HEK293 (cell line): ENCODE measurements around the gene SPX.

Experiments used
- CTCF ChIA-PET: fragments of 350-600 bp; formaldehyde crosslinking; extraction: SDS; loops from one replicate; lab custom pipeline; 2021; ENCODE audit warnings: antibody characterized with exemption; lab: Yijun Ruan, JAX
- POLR2A ChIA-PET: fragments of 300-600 bp; formaldehyde crosslinking; extraction: SDS; loops from one replicate; lab custom pipeline; 2020; ENCODE audit warnings: antibody characterized with exemption, inconsistent platforms; lab: Yijun Ruan, JAX
- H3K27ac ChIP-seq: fragments of 200-500 bp; sonication (Bioruptor generic); 2 replicates; pipeline ENCODE4 v1.5.1; 2014; ENCODE audit warnings: low read depth, low read length, control low read depth, inconsistent platforms; ENCODE audit errors: extremely low read depth
- H3K36me3 ChIP-seq, 2 experiments: fragments of 200-500 bp in 1 of 2; sonication (Bioruptor generic) in 1 of 2; 1 replicate in 1 of 2; 2 replicates in 1 of 2; pipeline ENCODE4 v1.5.1; 2014 to 2017; ENCODE audit warnings: inconsistent platforms in 2 of 2, low read length in 2 of 2; ENCODE audit not compliant: control insufficient read depth in 2 of 2, insufficient read depth in 1 of 2
- H3K4me1 ChIP-seq: fragments of 200-500 bp; sonication (Bioruptor generic); 2 replicates; pipeline ENCODE4 v1.5.1; 2014; ENCODE audit warnings: mild to moderate bottlenecking, low read length, inconsistent platforms; ENCODE audit not compliant: control insufficient read depth, insufficient read depth
- H3K4me3 ChIP-seq: 2 replicates; pipeline ENCODE4 v1.5.1; 2011; ENCODE audit warnings: low read depth, mild to moderate bottlenecking, control low read depth, low read length, moderate library complexity
- H3K9me3 ChIP-seq: fragments of 200-500 bp; sonication (Bioruptor generic); 2 replicates; pipeline ENCODE4 v1.5.1; 2014; ENCODE audit warnings: low read depth, low read length, inconsistent platforms; ENCODE audit not compliant: control insufficient read depth, insufficient read depth
- BCL11A ChIP-seq: fragments of 450-650 bp; formaldehyde crosslinking; IDR thresholded peaks from 2 replicates; pipeline ENCODE4 v1.5.1; 2016; ENCODE audit warnings: low read depth, missing biosample characterization, missing genetic modification characterization
- CTCF ChIP-seq: fragments of 450-650 bp; formaldehyde crosslinking; IDR thresholded peaks from 2 replicates; pipeline ENCODE4 v1.5.1; 2016; ENCODE audit warnings: missing biosample characterization, missing genetic modification characterization
- KLF16 ChIP-seq: fragments of 450-650 bp; formaldehyde crosslinking; IDR thresholded peaks from 2 replicates; pipeline ENCODE4 v1.5.1; 2017; ENCODE audit warnings: missing biosample characterization, missing genetic modification characterization
- KLF17 ChIP-seq: fragments of 450-650 bp; formaldehyde crosslinking; IDR thresholded peaks from 2 replicates; pipeline ENCODE4 v1.5.1; 2016; ENCODE audit warnings: missing biosample characterization, missing genetic modification characterization
- MEIS1 ChIP-seq: sonication (generic); formaldehyde crosslinking; IDR thresholded peaks from 2 replicates; pipeline ENCODE4 v1.8.1; 2022; ENCODE audit warnings: missing genetic modification reagents, mild to moderate bottlenecking, borderline replicate concordance
- WT1 ChIP-seq: fragments of 450-650 bp; formaldehyde crosslinking; IDR thresholded peaks from 2 replicates; pipeline ENCODE4 v1.5.1; 2016; ENCODE audit warnings: missing biosample characterization, missing genetic modification characterization
- YY2 ChIP-seq: fragments of 450-650 bp; formaldehyde crosslinking; IDR thresholded peaks from 2 replicates; pipeline ENCODE4 v1.5.1; 2016; ENCODE audit warnings: missing biosample characterization, missing genetic modification characterization
- ZBTB21 ChIP-seq: fragments of 450-650 bp; formaldehyde crosslinking; IDR thresholded peaks from 2 replicates; pipeline ENCODE4 v1.5.1; 2017; ENCODE audit warnings: missing biosample characterization, missing genetic modification characterization
- ZBTB7A ChIP-seq: fragments of 450-650 bp; formaldehyde crosslinking; IDR thresholded peaks from 2 replicates; pipeline ENCODE4 v1.5.1; 2016; ENCODE audit warnings: low read depth, missing biosample characterization, missing genetic modification characterization
- ZNF133 ChIP-seq: fragments of 450-650 bp; formaldehyde crosslinking; IDR thresholded peaks from 2 replicates; pipeline ENCODE4 v1.5.1; 2016; ENCODE audit warnings: missing biosample characterization, missing genetic modification characterization
- ZNF140 ChIP-seq: fragments of 450-650 bp; formaldehyde crosslinking; IDR thresholded peaks from 2 replicates; pipeline ENCODE4 v1.5.1; 2016; ENCODE audit warnings: missing biosample characterization, missing genetic modification characterization
- ZNF169 ChIP-seq: fragments of 450-650 bp; formaldehyde crosslinking; IDR thresholded peaks from 2 replicates; pipeline ENCODE4 v1.5.1; 2016; ENCODE audit warnings: missing biosample characterization, missing genetic modification characterization
- ZNF221 ChIP-seq: fragments of 450-650 bp; formaldehyde crosslinking; IDR thresholded peaks from 2 replicates; pipeline ENCODE4 v1.5.1; 2017; ENCODE audit warnings: missing biosample characterization, missing genetic modification characterization, borderline replicate concordance
- ZNF292 ChIP-seq: fragments of 450-650 bp; formaldehyde crosslinking; IDR thresholded peaks from 2 replicates; pipeline ENCODE4 v1.5.1; 2016; ENCODE audit warnings: low read depth, missing biosample characterization, missing genetic modification characterization, borderline replicate concordance
- ZNF311 ChIP-seq: fragments of 450-650 bp; formaldehyde crosslinking; IDR thresholded peaks from 2 replicates; pipeline ENCODE4 v1.5.1; 2017; ENCODE audit warnings: missing biosample characterization, missing genetic modification characterization, borderline replicate concordance
- ZNF335 ChIP-seq: fragments of 450-650 bp; formaldehyde crosslinking; conservative IDR thresholded peaks from 2 replicates; pipeline ENCODE4 v1.5.1; 2016; ENCODE audit warnings: missing biosample characterization, missing genetic modification characterization
- ZNF354C ChIP-seq: fragments of 450-650 bp; formaldehyde crosslinking; IDR thresholded peaks from 2 replicates; pipeline ENCODE4 v1.5.1; 2016; ENCODE audit warnings: missing biosample characterization, missing genetic modification characterization, low read depth, borderline replicate concordance
- ZNF366 ChIP-seq: fragments of 450-650 bp; formaldehyde crosslinking; conservative IDR thresholded peaks from 2 replicates; pipeline ENCODE4 v1.5.1; 2016; ENCODE audit warnings: missing biosample characterization, missing genetic modification characterization
- ZNF48 ChIP-seq: fragments of 450-650 bp; formaldehyde crosslinking; IDR thresholded peaks from 2 replicates; pipeline ENCODE4 v1.5.1; 2016; ENCODE audit warnings: missing biosample characterization, missing genetic modification characterization
- ZNF530 ChIP-seq: fragments of 450-650 bp; formaldehyde crosslinking; IDR thresholded peaks from 2 replicates; pipeline ENCODE4 v1.5.1; 2016; ENCODE audit warnings: low read depth, missing biosample characterization, missing genetic modification characterization
- ZNF585B ChIP-seq: fragments of 450-650 bp; formaldehyde crosslinking; IDR thresholded peaks from 2 replicates; pipeline ENCODE4 v1.5.1; 2016; ENCODE audit warnings: missing biosample characterization, missing genetic modification characterization
- ZNF629 ChIP-seq: fragments of 450-650 bp; formaldehyde crosslinking; IDR thresholded peaks from 2 replicates; pipeline ENCODE4 v1.5.1; 2017; ENCODE audit warnings: missing biosample characterization, missing genetic modification characterization
- ZNF777 ChIP-seq: fragments of 450-650 bp; formaldehyde crosslinking; IDR thresholded peaks from 2 replicates; pipeline ENCODE4 v1.5.1; 2017; ENCODE audit warnings: missing biosample characterization, missing genetic modification characterization, borderline replicate concordance
- ZNF785 ChIP-seq: fragments of 450-650 bp; formaldehyde crosslinking; IDR thresholded peaks from 2 replicates; pipeline ENCODE4 v1.5.1; 2016; ENCODE audit warnings: missing biosample characterization, missing genetic modification characterization
- ZNF791 ChIP-seq: fragments of 450-650 bp; formaldehyde crosslinking; IDR thresholded peaks from 2 replicates; pipeline ENCODE4 v1.5.1; 2016; ENCODE audit warnings: missing biosample characterization, missing genetic modification characterization
- ZSCAN16 ChIP-seq: fragments of 450-650 bp; formaldehyde crosslinking; IDR thresholded peaks from 2 replicates; pipeline ENCODE4 v1.5.1; 2016; ENCODE audit warnings: missing biosample characterization, missing genetic modification characterization
- ZSCAN5A ChIP-seq: fragments of 450-650 bp; formaldehyde crosslinking; IDR thresholded peaks from 2 replicates; pipeline ENCODE4 v1.5.1; 2016; ENCODE audit warnings: missing biosample characterization, missing genetic modification characterization
- TF ChIP-seq, protein P1 (sequence below): fragments of 450-650 bp; IDR thresholded peaks from 2 replicates; pipeline ENCODE4 v1.5.1; 2018; ENCODE audit warnings: missing biosample characterization, missing genetic modification characterization
- TF ChIP-seq, protein P2 (sequence below): fragments of 450-650 bp; formaldehyde crosslinking; IDR thresholded peaks from 2 replicates; pipeline ENCODE4; 2016; ENCODE audit warnings: missing biosample characterization, missing genetic modification characterization

The SPX gene

GRCh38 chr12:21527451-21528180, 1.5 kb downstream of the SPX start:
- Histone ChIP-seq H3K4me3 (peak overlapping the region; percentile 72), H3K27ac (peak overlapping the region; percentile 28; the same call in 1 of the 2 replicates), H3K4me1 (peaks cover 8% of the 10 kb centered on the region; the same call in 1 of the 2 replicates), H3K9me3 (no peaks in the 10 kb centered on the region; the same call in 1 of the 2 replicates), H3K36me3 (no peaks in the 10 kb centered on the region)
- ChIA-PET POLR2A (interaction anchor here (1.1 to 2.7 kb wide), 4 partner anchors 15 to 130 kb away, joined by 3 to 13 read pairs (median 8); partner anchors contain the start of genes GOLT1B, LDHB and RECQL), CTCF (interaction anchor here (0.7 kb wide), 1 partner anchor 444 kb away, joined by 3 read pairs; no protein-coding TSS in a partner anchor)
- no peak for TF ChIP-seq ZNF221
- TF ChIP-seq ZNF585B (tag by site-specific recombination): no peak
- no peak for TF ChIP-seq ZNF530 (tag by site-specific recombination)
- TF ChIP-seq ZNF48 (tag by site-specific recombination): no peak
- TF ChIP-seq, protein P1, sequence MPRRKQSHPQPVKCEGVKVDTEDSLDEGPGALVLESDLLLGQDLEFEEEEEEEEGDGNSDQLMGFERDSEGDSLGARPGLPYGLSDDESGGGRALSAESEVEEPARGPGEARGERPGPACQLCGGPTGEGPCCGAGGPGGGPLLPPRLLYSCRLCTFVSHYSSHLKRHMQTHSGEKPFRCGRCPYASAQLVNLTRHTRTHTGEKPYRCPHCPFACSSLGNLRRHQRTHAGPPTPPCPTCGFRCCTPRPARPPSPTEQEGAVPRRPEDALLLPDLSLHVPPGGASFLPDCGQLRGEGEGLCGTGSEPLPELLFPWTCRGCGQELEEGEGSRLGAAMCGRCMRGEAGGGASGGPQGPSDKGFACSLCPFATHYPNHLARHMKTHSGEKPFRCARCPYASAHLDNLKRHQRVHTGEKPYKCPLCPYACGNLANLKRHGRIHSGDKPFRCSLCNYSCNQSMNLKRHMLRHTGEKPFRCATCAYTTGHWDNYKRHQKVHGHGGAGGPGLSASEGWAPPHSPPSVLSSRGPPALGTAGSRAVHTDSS (tag by site-specific recombination): no peak
- no peak for TF ChIP-seq ZNF311 (tag by site-specific recombination)
- TF ChIP-seq KLF16 (tag by site-specific recombination): peak; percentile 55; the same call in 1 of the 2 replicates
- no peak; the same call in 1 of the 2 replicates for TF ChIP-seq ZNF777 (tag by site-specific recombination)
- no peak for TF ChIP-seq ZNF785 (tag by site-specific recombination)
- TF ChIP-seq ZSCAN5A: no peak
- no peak for TF ChIP-seq YY2
- TF ChIP-seq ZNF791 (tag by site-specific recombination): no peak
- no peak for TF ChIP-seq ZNF133
- TF ChIP-seq ZNF140 (tag by site-specific recombination): no peak
- no peak for TF ChIP-seq ZNF292
- TF ChIP-seq KLF17 (tag by site-specific recombination): no peak
- no peak for TF ChIP-seq ZNF629 (tag by site-specific recombination)
- 0 out of 2 replicates have a peak, but pooled peaks have one; percentile 14 for TF ChIP-seq WT1 (tag by site-specific recombination)
- no peak for TF ChIP-seq ZNF169 (tag by site-specific recombination)
- TF ChIP-seq, protein P2, sequence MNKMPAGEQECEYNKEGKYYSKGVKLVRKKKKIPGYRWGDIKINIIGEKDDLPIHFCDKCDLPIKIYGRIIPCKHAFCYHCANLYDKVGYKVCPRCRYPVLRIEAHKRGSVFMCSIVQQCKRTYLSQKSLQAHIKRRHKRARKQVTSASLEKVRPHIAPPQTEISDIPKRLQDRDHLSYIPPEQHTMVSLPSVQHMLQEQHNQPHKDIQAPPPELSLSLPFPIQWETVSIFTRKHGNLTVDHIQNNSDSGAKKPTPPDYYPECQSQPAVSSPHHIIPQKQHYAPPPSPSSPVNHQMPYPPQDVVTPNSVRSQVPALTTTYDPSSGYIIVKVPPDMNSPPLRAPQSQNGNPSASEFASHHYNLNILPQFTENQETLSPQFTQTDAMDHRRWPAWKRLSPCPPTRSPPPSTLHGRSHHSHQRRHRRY (tag by site-specific recombination): no peak
- no peak for TF ChIP-seq MEIS1 (CRISPR knock-in tag)
- no peak for TF ChIP-seq ZBTB21 (tag by site-specific recombination)
- no peak; the same call in 1 of the 2 replicates for TF ChIP-seq CTCF (tag by site-specific recombination)
- TF ChIP-seq ZNF366 (tag by site-specific recombination): no peak
- TF ChIP-seq ZNF354C (tag by site-specific recombination): no peak
- TF ChIP-seq BCL11A (tag by site-specific recombination): no peak
- no peak for TF ChIP-seq ZSCAN16 (tag by site-specific recombination)
- TF ChIP-seq ZBTB7A (tag by site-specific recombination): no peak
- TF ChIP-seq ZNF335 (tag by site-specific recombination): peak; percentile 74
